Ovary (tissue), 9 donors: ENCODE data around the gene STAT3. TPM values are rescaled to one million over a fixed set of nuclear protein-coding genes. Genes with fewer than 3 reads are reported as not detected.

ENCODE experiments used
- DNase-seq, 5 donors: peaks; one replicate each; pipeline ENCODE4 v3.0.0-alpha.2; 2019 to 2020
- H3K27ac ChIP-seq, 2 donors: fragments of 200-600 bp; one replicate each; pipeline versions ENCODE4 v1.5.1 to v1.8.0; 2019 to 2022
- H3K27me3 ChIP-seq: fragments of 200-600 bp; one replicate; pipeline ENCODE4 v1.8.0; 2022
- H3K36me3 ChIP-seq: fragments of 200-600 bp; sonication (generic); one replicate; pipeline ENCODE4 v1.5.1; 2019
- H3K4me1 ChIP-seq: one replicate; pipeline ENCODE4 v1.8.1; 2013; ENCODE audit warnings: mild to moderate bottlenecking, moderate library complexity; ENCODE audit not compliant: insufficient read depth
- H3K4me3 ChIP-seq: fragments of 200-600 bp; sonication (generic); one replicate; pipeline ENCODE4 v1.5.1; 2017
- H3K9me3 ChIP-seq, 2 donors: fragments of 200-600 bp in 1 of 2; sonication (generic) in 1 of 2; one replicate each; pipeline versions ENCODE4 v1.5.1 to v1.8.1; 2013 to 2019; ENCODE audit warnings: mild to moderate bottlenecking in 1 of 2, moderate library complexity in 1 of 2
- EP300 ChIP-seq: sonication (generic); formaldehyde crosslinking; IDR thresholded peaks from one replicate; pipeline ENCODE4 v1.6.1; 2017; ENCODE audit warnings: antibody characterized with exemption
- POLR2A ChIP-seq: fragments of 450-650 bp; IDR thresholded peaks from one replicate; pipeline ENCODE4 v1.6.1; 2017; ENCODE audit warnings: antibody characterized with exemption, mild to moderate bottlenecking, moderate library complexity
- WGBS, 3 donors: extraction: QIAGEN DNeasy Blood & Tissue Kit in 1 of 3; methylation state at CpG; one replicate each; pipeline versions ENCODE4 v1.1.5 to v1.1.7; 2013 to 2017; 5-methylcytosine and 5-hydroxymethylcytosine counted together
- intact Hi-C, 4 donors: fragments of 100-400 bp; cut with DNase I; formaldehyde crosslinking; loops; one replicate each; pipeline versions ENCODE4 v1.11.0 to v1.15.1; 2022 to 2023
- polyA plus RNA-seq, 2 donors: library from polyadenylated mRNA; stranded (reverse); fragments of 200-250 nt in 1 of 2; fragments of 350-450 nt in 1 of 2; fragmentation: Illumina TruSeq in 1 of 2; extraction: RNeasy Lipid Tissue Mini Kit (QIAGEN cat#74804) in 1 of 2; gene quantifications; one replicate each; pipeline ENCODE4 v1.2.3, GENCODE V29; 2013 to 2014
- total RNA-seq, 7 donors: library from RNA; depleted of rRNA in 2 of 7; stranded (reverse); fragments of >200 nt in 2 of 7; fragmentation: NEBNext Ultra II Directional in 3 of 7; extraction: Animal tissue kit (Norgen Biotek cat#: 25700) in 3 of 7; gene quantifications; one replicate each; pipeline versions ENCODE4 v1.1.0 to v1.2.4, GENCODE V29; 2016 to 2023
- TF ChIP-seq, protein P1 (sequence below), 3 donors: fragments of 450-650 bp in 2 of 3; fragments of 200-600 bp in 1 of 3; IDR thresholded peaks; one replicate each; pipeline versions ENCODE4 v1.5.1 to v1.8.0; 2016 to 2022; ENCODE audit warnings: antibody characterized with exemption in 3 of 3, mild to moderate bottlenecking in 1 of 3
- donor health status: DM: no; HTN: no; CAD: no; lungs with moderate emphysema.
- donor health status: DM: no; HTN: no; CAD: no.
- donor health status: Bipolar disorder and iron deficiency.
- donor health status: DM: yes; HTN: yes; CAD: no.
- donor health status: DM: no; HTN: no; CAD: no.
- donor health status: DM: yes; HTN: yes; CAD: no.

The STAT3 gene
- total and polyA plus RNA-seq, 9 donors = 58.3 to 301 (median 192) TPM

DNA sequence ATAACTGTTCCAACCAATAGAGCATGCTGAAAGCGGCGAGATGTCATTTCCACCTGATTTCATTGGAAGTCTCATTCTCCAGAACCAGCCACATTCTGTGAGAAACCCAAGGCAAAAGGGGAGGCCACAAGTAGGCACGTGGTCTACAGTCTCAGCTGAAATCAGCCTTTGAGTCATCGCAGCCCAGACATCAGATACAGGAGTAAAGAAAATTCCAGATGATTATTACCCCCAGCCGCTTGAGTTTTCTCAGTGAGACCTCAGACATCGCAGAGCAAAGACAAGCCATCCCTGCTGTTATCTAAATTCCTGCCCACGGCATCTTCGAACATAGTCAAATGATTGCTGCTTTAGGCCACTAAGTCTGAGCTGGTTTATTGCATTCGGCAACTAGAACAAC is 23.1 kb downstream of the STAT3 start:
- H3K27ac ChIP-seq = no peak overlapping the region
- intact Hi-C loops = no loop called here
- DNase-seq = no peak
- WGBS, 3 donors = 61 to 68% (median 67%) methylated on average over 9 of the region's 9 CpGs
- peaks cover 17% of the 10 kb centered on the region for H3K4me1 ChIP-seq
- no peaks in the 10 kb centered on the region for H3K36me3 ChIP-seq
- TF ChIP-seq, protein P1, sequence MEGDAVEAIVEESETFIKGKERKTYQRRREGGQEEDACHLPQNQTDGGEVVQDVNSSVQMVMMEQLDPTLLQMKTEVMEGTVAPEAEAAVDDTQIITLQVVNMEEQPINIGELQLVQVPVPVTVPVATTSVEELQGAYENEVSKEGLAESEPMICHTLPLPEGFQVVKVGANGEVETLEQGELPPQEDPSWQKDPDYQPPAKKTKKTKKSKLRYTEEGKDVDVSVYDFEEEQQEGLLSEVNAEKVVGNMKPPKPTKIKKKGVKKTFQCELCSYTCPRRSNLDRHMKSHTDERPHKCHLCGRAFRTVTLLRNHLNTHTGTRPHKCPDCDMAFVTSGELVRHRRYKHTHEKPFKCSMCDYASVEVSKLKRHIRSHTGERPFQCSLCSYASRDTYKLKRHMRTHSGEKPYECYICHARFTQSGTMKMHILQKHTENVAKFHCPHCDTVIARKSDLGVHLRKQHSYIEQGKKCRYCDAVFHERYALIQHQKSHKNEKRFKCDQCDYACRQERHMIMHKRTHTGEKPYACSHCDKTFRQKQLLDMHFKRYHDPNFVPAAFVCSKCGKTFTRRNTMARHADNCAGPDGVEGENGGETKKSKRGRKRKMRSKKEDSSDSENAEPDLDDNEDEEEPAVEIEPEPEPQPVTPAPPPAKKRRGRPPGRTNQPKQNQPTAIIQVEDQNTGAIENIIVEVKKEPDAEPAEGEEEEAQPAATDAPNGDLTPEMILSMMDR (IDR thresholded peaks at IDR 0.05) = no peak
- TF ChIP-seq POLR2A = no peak
- TF ChIP-seq EP300 = no peak
- H3K4me3 ChIP-seq = no peak overlapping the region
- H3K9me3 ChIP-seq = no peaks in the 10 kb centered on the region
- H3K27me3 ChIP-seq = no peaks in the 10 kb centered on the region

DNA sequence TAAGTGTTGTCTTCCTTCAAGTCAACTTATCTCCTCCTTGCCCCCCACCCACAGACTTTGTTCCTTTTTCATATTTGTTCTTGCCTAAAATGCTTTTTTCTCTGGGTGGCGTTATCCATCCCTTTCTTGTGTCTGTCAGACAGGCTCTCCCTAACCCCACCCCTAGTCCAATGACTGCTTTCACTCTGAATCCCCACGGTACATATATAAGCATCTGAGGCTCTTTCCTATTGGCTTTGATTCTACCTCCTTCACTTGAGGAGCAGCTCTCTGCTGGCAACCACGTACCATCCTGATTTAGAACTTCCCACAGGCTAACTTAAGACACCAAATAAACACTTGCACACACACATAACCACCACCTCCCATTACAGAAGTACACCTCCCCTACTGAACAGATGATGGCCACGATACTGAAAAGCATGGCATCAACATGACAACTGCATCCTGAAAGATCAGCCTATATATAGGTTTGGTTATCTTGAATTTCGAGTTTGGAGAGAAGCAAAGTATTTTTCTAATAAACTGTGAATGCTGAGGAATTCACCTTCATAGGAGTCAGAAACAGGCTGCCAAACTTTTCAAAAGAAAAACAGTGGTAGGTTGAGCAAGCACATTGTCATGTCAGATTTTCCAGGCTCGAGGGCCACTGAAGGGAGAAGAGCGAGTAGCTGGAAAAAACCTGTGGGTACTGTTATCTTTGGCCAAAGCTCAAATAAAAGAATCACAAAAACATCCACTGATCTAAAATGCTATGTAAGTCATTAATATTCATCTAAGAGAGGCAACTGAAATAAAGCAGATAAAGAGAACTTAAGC is 24.3 kb downstream of the STAT3 start:
- Histone ChIP-seq H3K36me3 (no peaks in the 10 kb centered on the region), H3K27me3 (no peaks in the 10 kb centered on the region), H3K4me1 (peaks cover 17% of the 10 kb centered on the region), H3K27ac (no peak overlapping the region), H3K4me3 (no peak overlapping the region), H3K9me3 (no peaks in the 10 kb centered on the region)
- TF ChIP-seq POLR2A = no peak
- no peak for TF ChIP-seq EP300
- TF ChIP-seq, protein P1 (IDR thresholded peaks at IDR 0.05) = no peak
- no peak for DNase-seq
- WGBS, 3 donors = 52 to 66% (median 54%) methylated on average over 7 of the region's 7 CpGs
- intact Hi-C loops = no loop called here

DNA sequence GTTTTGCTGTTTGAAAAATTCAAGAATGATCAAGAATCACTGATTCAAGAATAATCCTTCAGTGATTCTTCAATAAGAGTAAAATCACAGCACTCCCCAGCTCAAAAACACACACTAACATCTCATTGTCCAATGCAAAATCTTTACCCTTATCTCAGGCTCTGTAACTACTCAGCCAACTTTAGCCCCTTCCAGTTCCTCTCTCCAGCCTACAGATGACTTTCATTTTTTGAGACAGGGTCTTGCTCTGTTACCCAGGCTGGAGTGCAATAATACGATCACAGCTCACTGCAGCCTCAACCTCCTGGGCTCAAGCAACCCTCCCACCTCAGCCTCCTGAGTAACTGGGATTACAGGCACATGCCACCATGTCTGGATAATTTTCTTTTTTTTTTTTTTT is 25.0 kb downstream of the STAT3 start:
- Histone ChIP-seq H3K9me3 (no peaks in the 10 kb centered on the region), H3K36me3 (no peaks in the 10 kb centered on the region), H3K27ac (no peak overlapping the region), H3K4me1 (peaks cover 16% of the 10 kb centered on the region), H3K27me3 (no peaks in the 10 kb centered on the region), H3K4me3 (no peak overlapping the region)
- DNase-seq = no peak
- TF ChIP-seq POLR2A (no peak), EP300 (no peak)
- TF ChIP-seq, protein P1 (IDR thresholded peaks at IDR 0.05) = no peak
- intact Hi-C loops = no loop called here
- 86 to 95% (median 91%) methylated on average over 1 of the region's 1 CpG for WGBS, 3 donors

DNA sequence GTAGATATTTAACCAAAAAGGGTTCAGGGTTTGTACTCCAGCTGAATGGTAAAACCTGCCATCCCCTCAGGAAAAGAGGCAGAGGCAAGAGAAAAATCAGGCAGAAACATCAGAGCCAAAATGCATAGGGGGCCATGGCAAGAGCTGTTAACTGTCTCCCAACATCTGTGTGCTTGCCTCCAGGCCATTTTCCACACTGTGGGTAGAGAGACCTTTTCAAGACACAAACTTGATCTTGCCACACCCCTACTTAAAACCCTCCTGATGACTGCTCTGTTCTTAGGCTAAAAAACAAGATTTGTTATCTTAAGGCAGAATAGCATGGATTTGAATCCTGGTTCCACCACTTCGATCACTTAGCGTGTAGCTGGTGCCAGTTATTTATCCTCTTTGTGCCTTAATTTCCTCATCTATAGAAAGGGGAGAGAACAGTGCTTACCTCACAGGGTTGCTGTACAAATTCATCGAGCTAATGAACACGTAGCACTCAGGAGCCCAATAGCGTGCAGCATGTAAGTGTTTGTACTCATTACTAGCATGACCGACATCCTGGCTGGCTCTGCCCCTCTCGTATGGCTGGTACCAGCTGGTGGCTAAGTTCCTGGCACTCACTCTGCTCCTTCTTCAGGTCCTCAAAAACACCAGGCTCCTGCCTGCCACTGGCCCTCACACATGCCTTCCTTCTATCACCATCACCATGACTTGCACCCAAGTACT is 25.8 kb downstream of the STAT3 start:
- intact Hi-C loops = no loop called here
- H3K4me3 ChIP-seq = no peak overlapping the region
- H3K27me3 ChIP-seq = no peaks in the 10 kb centered on the region
- DNase-seq = no peak
- H3K27ac ChIP-seq = no peak overlapping the region
- 86 to 90% (median 89%) methylated on average over 7 of the region's 7 CpGs for WGBS, 3 donors
- no peaks in the 10 kb centered on the region for H3K9me3 ChIP-seq
- no peaks in the 10 kb centered on the region for H3K36me3 ChIP-seq
- TF ChIP-seq, protein P1 (IDR thresholded peaks at IDR 0.05) = no peak
- no peak for TF ChIP-seq EP300
- no peak for TF ChIP-seq POLR2A
- H3K4me1 ChIP-seq = peaks cover 16% of the 10 kb centered on the region
